Measurements from ENCODE around the gene ANKRD44.

ANKRD44 gene

GRCh38 chr2:197327073-197327471 lies 16.5 kb upstream of the ANKRD44 start:
- no peaks in the 10 kb centered on the region for H3K27me3 ChIP-seq (replicated peaks)

GRCh38 chr2:197324801-197325200 lies 14.2 kb upstream of the ANKRD44 start:
- Histone ChIP-seq H3K27ac (no peak overlapping the region), H3K27me3 (replicated peaks) (no peaks in the 10 kb centered on the region), H3K36me3 (replicated peaks) (no peaks in the 10 kb centered on the region), H3K4me3 (ENCODE audit: low read depth, low read length) (no peak overlapping the region)
- TF ChIP-seq CTCF (IDR thresholded peaks at IDR 0.05; ENCODE audit: low read depth, low read length, missing control alignments), result no peak
- in situ Hi-C loops (cut with HindIII; ENCODE audit: low pct_ligation_motif_present, low sequenced_read_pairs), result no loop called here
- no peak for DNase-seq

More at GRCh38 chr2:197327073-197327471, 16.5 kb upstream of the ANKRD44 start:
- in situ Hi-C loops (cut with HindIII; ENCODE audit: low pct_ligation_motif_present, low sequenced_read_pairs), result no loop called here
- TF ChIP-seq CTCF (IDR thresholded peaks at IDR 0.05; ENCODE audit: low read depth, low read length, missing control alignments), result no peak
- DNase-seq, result no peak
- no peak overlapping the region for H3K4me3 ChIP-seq (ENCODE audit: low read depth, low read length)
- no peaks in the 10 kb centered on the region for H3K36me3 ChIP-seq (replicated peaks)
- H3K27ac ChIP-seq, result no peak overlapping the region

DNA sequence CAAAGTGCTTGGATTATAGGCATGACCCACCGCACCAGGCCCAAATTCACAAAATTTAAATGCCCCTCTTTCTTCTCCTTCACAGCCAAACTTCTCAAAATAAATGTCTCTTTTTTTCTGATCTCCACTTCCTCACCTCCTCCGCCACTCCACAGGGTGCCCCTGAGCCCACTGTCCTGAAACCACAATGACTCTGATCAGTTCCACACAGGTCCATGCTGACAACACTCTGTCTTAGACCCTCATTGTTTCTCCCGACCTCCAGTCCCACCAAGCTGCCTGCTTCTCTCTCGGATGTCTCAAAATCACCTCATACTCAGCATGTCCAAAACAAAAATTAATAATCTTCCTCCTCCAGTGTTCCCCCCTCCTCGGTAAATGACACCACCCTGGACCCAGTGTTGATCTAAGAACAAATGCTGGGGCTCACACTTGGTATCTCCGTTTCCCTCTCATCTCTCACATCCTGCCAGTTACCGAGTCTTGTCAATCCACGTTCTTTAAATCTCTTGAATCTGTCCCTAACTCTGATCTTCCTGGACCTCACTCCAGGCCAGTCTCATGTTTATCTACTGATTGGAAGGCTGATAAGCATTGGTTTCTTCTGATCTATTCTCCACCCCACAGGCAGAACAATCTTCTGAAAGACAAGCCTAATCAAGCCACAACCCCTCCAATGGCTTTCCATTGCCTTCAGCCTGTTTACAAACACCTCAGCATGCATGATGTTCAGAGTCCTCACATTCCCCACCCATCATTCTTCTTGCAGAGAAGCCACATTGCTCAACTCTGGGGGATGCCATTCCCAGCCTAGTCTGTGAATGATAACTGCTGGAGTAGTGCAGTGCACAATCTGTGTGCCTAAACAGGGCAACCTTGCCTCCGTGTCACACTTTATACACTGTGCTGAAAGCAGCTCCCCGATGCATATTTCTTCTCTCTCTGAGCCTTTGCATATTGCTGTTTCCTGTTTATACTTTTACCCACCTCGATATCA lies 12.4 kb upstream of the ANKRD44 start:
- no peak for DNase-seq
- H3K4me3 ChIP-seq (ENCODE audit: low read depth, low read length), result no peak overlapping the region

GRCh38 chr2:197322143-197322542 lies 11.6 kb upstream of the ANKRD44 start:
- Histone ChIP-seq H3K27ac (no peak overlapping the region), H3K36me3 (replicated peaks) (no peaks in the 10 kb centered on the region), H3K4me3 (ENCODE audit: low read depth, low read length) (no peak overlapping the region), H3K27me3 (replicated peaks) (no peaks in the 10 kb centered on the region)
- in situ Hi-C loops (cut with HindIII; ENCODE audit: low pct_ligation_motif_present, low sequenced_read_pairs), result no loop called here
- no peak for TF ChIP-seq CTCF (IDR thresholded peaks at IDR 0.05; ENCODE audit: low read depth, low read length, missing control alignments)
- DNase-seq, result no peak

More for the DNA sequence above, 12.4 kb upstream of the ANKRD44 start:
- Histone ChIP-seq H3K27ac (no peak overlapping the region), H3K27me3 (replicated peaks) (no peaks in the 10 kb centered on the region), H3K36me3 (replicated peaks) (no peaks in the 10 kb centered on the region)
- TF ChIP-seq CTCF (IDR thresholded peaks at IDR 0.05; ENCODE audit: low read depth, low read length, missing control alignments), result no peak
- in situ Hi-C loops (cut with HindIII; ENCODE audit: low pct_ligation_motif_present, low sequenced_read_pairs), result no loop called here

DNA sequence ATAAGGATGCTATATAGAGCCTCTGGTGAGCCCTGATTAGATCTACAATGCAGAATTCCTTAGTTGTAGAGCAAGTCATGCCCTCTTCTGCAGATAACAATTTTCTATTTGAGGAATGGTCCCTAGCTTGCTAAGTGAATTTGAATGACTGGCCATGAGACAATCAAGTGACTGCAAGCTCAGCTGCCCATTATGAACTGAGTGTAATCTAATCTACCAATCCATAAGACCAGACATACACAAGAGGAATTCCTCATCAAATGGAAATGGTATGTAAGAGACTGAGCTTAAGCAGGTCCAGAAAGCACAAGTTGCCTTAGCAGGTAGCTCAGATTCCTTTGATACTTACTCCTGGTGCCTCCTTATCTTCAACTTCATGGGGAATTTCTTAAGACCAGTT lies 4.8 kb upstream of the ANKRD44 start:
- no peak for TF ChIP-seq CTCF (IDR thresholded peaks at IDR 0.05; ENCODE audit: low read depth, low read length, missing control alignments)
- no peak for DNase-seq
- no peaks in the 10 kb centered on the region for H3K36me3 ChIP-seq (replicated peaks)
- in situ Hi-C loops (cut with HindIII; ENCODE audit: low pct_ligation_motif_present, low sequenced_read_pairs), result no loop called here
- no peaks in the 10 kb centered on the region for H3K27me3 ChIP-seq (replicated peaks)
- H3K27ac ChIP-seq, result no peak overlapping the region
- H3K4me3 ChIP-seq (ENCODE audit: low read depth, low read length), result no peak overlapping the region

All from brain microvascular endothelial cell (primary cell).